ENCODE results near the gene GPR156.
A peak's percentile ranks its signal among the peaks of the same experiment; 100 is the strongest.

The GPR156 gene

GRCh38 chr3:120147072-120147871 lies 137.8 kb downstream of the GPR156 start:
- peak overlapping the region; percentile 100 for H3K27ac ChIP-seq
- TF ChIP-seq, protein P1, sequence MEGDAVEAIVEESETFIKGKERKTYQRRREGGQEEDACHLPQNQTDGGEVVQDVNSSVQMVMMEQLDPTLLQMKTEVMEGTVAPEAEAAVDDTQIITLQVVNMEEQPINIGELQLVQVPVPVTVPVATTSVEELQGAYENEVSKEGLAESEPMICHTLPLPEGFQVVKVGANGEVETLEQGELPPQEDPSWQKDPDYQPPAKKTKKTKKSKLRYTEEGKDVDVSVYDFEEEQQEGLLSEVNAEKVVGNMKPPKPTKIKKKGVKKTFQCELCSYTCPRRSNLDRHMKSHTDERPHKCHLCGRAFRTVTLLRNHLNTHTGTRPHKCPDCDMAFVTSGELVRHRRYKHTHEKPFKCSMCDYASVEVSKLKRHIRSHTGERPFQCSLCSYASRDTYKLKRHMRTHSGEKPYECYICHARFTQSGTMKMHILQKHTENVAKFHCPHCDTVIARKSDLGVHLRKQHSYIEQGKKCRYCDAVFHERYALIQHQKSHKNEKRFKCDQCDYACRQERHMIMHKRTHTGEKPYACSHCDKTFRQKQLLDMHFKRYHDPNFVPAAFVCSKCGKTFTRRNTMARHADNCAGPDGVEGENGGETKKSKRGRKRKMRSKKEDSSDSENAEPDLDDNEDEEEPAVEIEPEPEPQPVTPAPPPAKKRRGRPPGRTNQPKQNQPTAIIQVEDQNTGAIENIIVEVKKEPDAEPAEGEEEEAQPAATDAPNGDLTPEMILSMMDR (conservative IDR thresholded peaks at IDR 0.05), result peak; percentile 55

GRCh38 chr3:120145542-120146285 lies 139.3 kb downstream of the GPR156 start:
- H3K27ac ChIP-seq, result peak overlapping the region; percentile 100

GRCh38 chr3:120144267-120144666 lies 140.8 kb downstream of the GPR156 start:
- peak overlapping the region; percentile 100; the same call in 1 of the 2 replicates for H3K27ac ChIP-seq

More at GRCh38 chr3:120145542-120146285, 139.3 kb downstream of the GPR156 start:
- TF ChIP-seq, protein P1 (conservative IDR thresholded peaks at IDR 0.05), result no peak

DNA sequence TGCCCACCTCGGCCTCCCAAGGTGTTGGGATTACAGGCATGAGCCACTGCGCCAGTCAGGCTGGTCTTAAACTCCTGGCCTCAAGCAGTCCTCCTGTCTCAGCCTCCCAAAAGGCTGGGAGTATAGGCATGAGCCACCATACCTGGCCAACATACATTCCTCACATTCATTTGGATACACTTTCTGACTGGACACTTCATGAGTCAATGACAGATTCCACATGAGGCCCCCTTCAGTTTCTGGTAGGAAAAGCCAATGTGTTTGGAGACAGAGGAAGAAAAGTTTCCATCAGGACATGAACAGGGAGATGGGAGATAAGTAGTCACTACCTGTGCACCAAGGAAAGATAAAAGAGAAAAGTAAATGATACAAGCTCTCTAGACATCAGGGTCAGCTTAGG lies 141.3 kb downstream of the GPR156 start:
- H3K27ac ChIP-seq, result peak overlapping the region; percentile 100; the same call in 1 of the 2 replicates
- TF ChIP-seq, protein P1 (conservative IDR thresholded peaks at IDR 0.05), result no peak

More at GRCh38 chr3:120144267-120144666, 140.8 kb downstream of the GPR156 start:
- TF ChIP-seq, protein P1 (conservative IDR thresholded peaks at IDR 0.05), result no peak

GRCh38 chr3:120142236-120142635 lies 142.8 kb downstream of the GPR156 start:
- TF ChIP-seq, protein P1 (conservative IDR thresholded peaks at IDR 0.05), result no peak
- no peak overlapping the region for H3K27ac ChIP-seq

GRCh38 chr3:120140098-120140742 lies 144.8 kb downstream of the GPR156 start:
- H3K27ac ChIP-seq, result no peak overlapping the region
- TF ChIP-seq, protein P1 (conservative IDR thresholded peaks at IDR 0.05), result no peak

DNA sequence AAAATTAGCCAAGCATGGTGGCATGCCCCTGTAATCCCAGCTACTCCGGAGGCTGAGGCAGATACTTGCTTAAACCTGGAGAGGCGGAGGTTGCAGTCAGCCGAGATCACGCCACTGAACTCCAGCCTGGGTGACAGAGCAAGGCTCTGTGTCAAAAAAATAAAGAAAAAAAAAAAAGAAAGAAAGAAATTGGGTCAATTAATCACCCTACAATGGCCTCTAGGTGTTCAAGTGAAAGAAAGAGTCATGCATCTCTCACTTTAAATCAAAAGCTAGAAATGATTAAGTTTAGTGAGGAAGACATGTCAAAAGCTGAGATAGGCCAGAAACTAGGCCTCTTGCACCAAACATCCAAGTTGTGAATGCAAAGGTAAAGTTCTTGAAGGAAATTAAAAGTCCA lies 145.9 kb downstream of the GPR156 start:
- TF ChIP-seq, protein P1 (conservative IDR thresholded peaks at IDR 0.05), result no peak
- no peak overlapping the region for H3K27ac ChIP-seq
